B cell (primary cell): ENCODE data around the gene CDCA7L. TPM values are rescaled to one million over a fixed set of nuclear protein-coding genes. Genes with fewer than 3 reads are reported as not detected.
A peak's percentile ranks its signal among the peaks of the same experiment; 100 is the strongest.
"Not testable (repeated sequence)": the region's sequence is repeated elsewhere in the genome, so short reads cannot be mapped to it uniquely, and the experiment has no call there.

ENCODE experiments used
- ATAC-seq: fragments of 200-7000 bp; cut with Tn5 transposase; one replicate; pipeline ENCODE4 v1.10.0; 2021; ENCODE audit warnings: low read depth, mild to moderate bottlenecking, moderate number of reproducible peaks, moderate library complexity
- CTCF ChIA-PET: fragments of 350-600 bp; sonication (Branson Sonifier 250); formaldehyde crosslinking; loops from one replicate; lab custom pipeline; 2021; ENCODE audit warnings: antibody characterized with exemption, inconsistent platforms; lab: Charles Lee
- POLR2A ChIA-PET: fragments of 350-600 bp; sonication (Branson Sonifier 250); formaldehyde crosslinking; loops from one replicate; lab custom pipeline; 2021; ENCODE audit warnings: antibody characterized with exemption; lab: Charles Lee
- DNase-seq: peaks from one replicate; pipeline ENCODE4 v3.0.0; 2013
- H2AFZ ChIP-seq: 2 replicates; pipeline ENCODE4 v1.6.1; 2012; ENCODE audit warnings: mild to moderate bottlenecking, low read depth, low read length; ENCODE audit not compliant: insufficient read depth, poor library complexity, severe bottlenecking
- H3K27ac ChIP-seq, 2 donors: 1 replicate in 1 of 2; 2 replicates in 1 of 2; pipeline ENCODE4 v1.5.1; 2012 to 2013; ENCODE audit warnings: low read length in 2 of 2, mild to moderate bottlenecking in 2 of 2, moderate library complexity in 1 of 2
- H3K27me3 ChIP-seq, 4 experiments: fragments of 200-600 bp in 1 of 4; sonication (generic) in 1 of 4; replicated peaks in 1 of 4; 1 replicate in 2 of 4; 2 replicates in 2 of 4; pipeline versions ENCODE4 v1.6.1 to v1.7.0; 2013 to 2016; ENCODE audit warnings: low read length in 3 of 4, mild to moderate bottlenecking in 2 of 4, mixed read lengths in 1 of 4, moderate library complexity in 1 of 4; ENCODE audit not compliant: insufficient read depth in 4 of 4, control insufficient read depth in 3 of 4; ENCODE audit errors: control extremely low read depth in 1 of 4
- H3K36me3 ChIP-seq, 2 experiments: replicated peaks in 1 of 2; 1 replicate in 1 of 2; 2 replicates in 1 of 2; pipeline versions ENCODE4 v1.6.1 to v1.7.1; 2013; ENCODE audit warnings: low read length in 1 of 2; ENCODE audit not compliant: insufficient read depth in 2 of 2, control insufficient read depth in 1 of 2; ENCODE audit errors: control extremely low read depth in 1 of 2, extremely low read depth in 1 of 2
- H3K4me1 ChIP-seq, 2 donors: fragments of 200-600 bp in 1 of 2; sonication (generic) in 1 of 2; 1 replicate in 1 of 2; 2 replicates in 1 of 2; pipeline versions ENCODE4 v1.5.1 to v1.6.1; 2013 to 2017; ENCODE audit warnings: low read length in 2 of 2; ENCODE audit not compliant: control insufficient read depth in 2 of 2, insufficient read depth in 2 of 2
- H3K4me2 ChIP-seq: replicated peaks from 2 replicates; pipeline ENCODE3; 2012; ENCODE audit warnings: mild to moderate bottlenecking, low read depth, low read length; ENCODE audit not compliant: poor library complexity, severe bottlenecking
- H3K4me3 ChIP-seq, 5 experiments: fragments of 200-600 bp in 1 of 5; sonication (generic) in 1 of 5; 1 replicate in 3 of 5; 2 replicates in 2 of 5; pipeline versions ENCODE4 v1.5.1 to v1.7.0; 2011 to 2016; ENCODE audit warnings: low read length in 4 of 5, mild to moderate bottlenecking in 4 of 5, low read depth in 2 of 5, control low read depth in 1 of 5, moderate library complexity in 1 of 5; ENCODE audit not compliant: insufficient read depth in 1 of 5; ENCODE audit errors: control extremely low read depth in 1 of 5, extremely low read depth in 1 of 5
- H3K79me2 ChIP-seq: fragments of 200-600 bp; sonication (generic); one replicate; pipeline ENCODE4 v1.6.0; 2016; ENCODE audit warnings: low read length; ENCODE audit not compliant: control insufficient read depth, insufficient read depth
- H3K9ac ChIP-seq: fragments of 200-600 bp; sonication (generic); 2 replicates; pipeline ENCODE4 v1.6.1; 2017; ENCODE audit warnings: mild to moderate bottlenecking, low read length, moderate library complexity
- H3K9me3 ChIP-seq, 3 donors: one replicate each; pipeline versions ENCODE4 v1.6.1 to v1.7.1; 2013; ENCODE audit warnings: low read length in 2 of 3; ENCODE audit not compliant: control insufficient read depth in 2 of 3, insufficient read depth in 1 of 3; ENCODE audit errors: control extremely low read depth in 1 of 3
- H4K20me1 ChIP-seq: 2 replicates; pipeline ENCODE4 v1.6.0; 2012; ENCODE audit warnings: mild to moderate bottlenecking, low read length; ENCODE audit not compliant: insufficient read depth, control insufficient read depth, poor library complexity, severe bottlenecking
- H3K27ac Mint-ChIP-seq: one replicate; pipeline ENCODE4 v1.8.0; 2021; ENCODE audit warnings: mixed read lengths
- H3K27me3 Mint-ChIP-seq: one replicate; pipeline ENCODE4 v1.8.0; 2021; ENCODE audit warnings: mixed read lengths
- H3K4me1 Mint-ChIP-seq: one replicate; pipeline ENCODE4 v1.8.0; 2021; ENCODE audit warnings: mixed read lengths
- H3K4me3 Mint-ChIP-seq: one replicate; pipeline ENCODE4 v1.8.0; 2021; ENCODE audit warnings: mixed read lengths
- H3K9me3 Mint-ChIP-seq: one replicate; pipeline ENCODE4 v1.8.0; 2022; ENCODE audit warnings: mixed read lengths; ENCODE audit not compliant: insufficient read depth
- CTCF ChIP-seq: fragments of 200-600 bp; IDR thresholded peaks from one replicate; pipeline ENCODE4 v1.8.0; 2022; ENCODE audit warnings: antibody characterized with exemption, mild to moderate bottlenecking
- EZH2 ChIP-seq: IDR thresholded peaks from 2 replicates; pipeline ENCODE4 v1.6.1; 2012; ENCODE audit warnings: borderline replicate concordance, low read depth, mild to moderate bottlenecking, moderate library complexity, low read length; ENCODE audit not compliant: insufficient read depth, poor library complexity, severe bottlenecking
- WGBS: methylation state at CpG from one replicate; pipeline ENCODE4 v1.1.5; 2013; ENCODE audit warnings: missing lambda C conversion rate; ENCODE audit not compliant: insufficient coverage; 5-methylcytosine and 5-hydroxymethylcytosine counted together
- intact Hi-C: fragments of 100-400 bp; cut with micrococcal nuclease; formaldehyde crosslinking; loops from one replicate; pipeline ENCODE4 v1.10.0; 2022
- polyA plus RNA-seq: library from polyadenylated mRNA; depleted of rRNA; stranded (reverse); fragments of >200 nt; gene quantifications from 2 replicates; pipeline ENCODE4 v1.2.3, GENCODE V29; 2012
- total RNA-seq, 2 donors: library from RNA; stranded (reverse); fragments of 120-200 nt in 1 of 2; gene quantifications; 1 replicate in 1 of 2; 2 replicates in 1 of 2; pipeline versions ENCODE4 v1.2.3 to v1.2.4, GENCODE V29; 2013 to 2022

The CDCA7L gene
- total and polyA plus RNA-seq, 2 donors (not counting 1 experiment from before 2014, with no cell fraction given) = 84.0 to 129 TPM

- peak overlapping the region; percentile 39 for H3K4me3 Mint-ChIP-seq
- no peak overlapping the region for H2AFZ ChIP-seq
- intact Hi-C loops = no loop called here
- peaks cover 24 to 63% of the 10 kb centered on the region in 2 donors for H3K4me1 ChIP-seq
- H3K27ac ChIP-seq = peak overlapping the region in 1 of 2 donors; percentile 86
- no peak for TF ChIP-seq CTCF
- TF ChIP-seq EZH2 = no peak
- H3K4me1 Mint-ChIP-seq = peaks cover 85% of the 10 kb centered on the region
- H3K27ac Mint-ChIP-seq = peak overlapping the region; percentile 12
- H3K9ac ChIP-seq = peak overlapping the region; percentile 11
- DNase-seq (no peak), ATAC-seq (no peak)
- H3K4me3 ChIP-seq = peak overlapping the region in 1 of 5 experiments; percentile 44
- H3K27me3 ChIP-seq = no peaks in the 10 kb centered on the region
- peaks cover 15% of the 10 kb centered on the region for H4K20me1 ChIP-seq
- peaks cover 2 to 10% (median 4%) of the 10 kb centered on the region in 3 donors for H3K9me3 ChIP-seq
- H3K79me2 ChIP-seq = peaks cover 96% of the 10 kb centered on the region
- ChIA-PET POLR2A (no interaction called here), CTCF (no interaction called here)
- no peaks in the 10 kb centered on the region for H3K27me3 Mint-ChIP-seq
- H3K4me2 ChIP-seq = peak overlapping the region; percentile 51
- H3K9me3 Mint-ChIP-seq = peaks cover 6% of the 10 kb centered on the region
- peaks cover 6 to 20% of the 10 kb centered on the region in 2 experiments for H3K36me3 ChIP-seq
Measured at GRCh38 chr7:21934808-21935207, 10.9 kb downstream of the CDCA7L start.

- H3K4me1 Mint-ChIP-seq = peaks cover 85% of the 10 kb centered on the region
- intact Hi-C loops, H3K4me3 Mint-ChIP-seq: not testable (repeated sequence)
Measured at GRCh38 chr7:21933293-21933692, 12.4 kb downstream of the CDCA7L start.

More at GRCh38 chr7:21933293-21933692, 12.4 kb downstream of the CDCA7L start:
- CTCF ChIA-PET, H3K27me3 ChIP-seq, H3K9me3 ChIP-seq, DNase-seq, H3K27me3 Mint-ChIP-seq, H3K4me2 ChIP-seq, H3K4me3 ChIP-seq, H3K27ac Mint-ChIP-seq, H3K9ac ChIP-seq, ATAC-seq, H2AFZ ChIP-seq, POLR2A ChIA-PET: not testable (repeated sequence)
- peaks cover 6 to 14% of the 10 kb centered on the region in 2 experiments for H3K36me3 ChIP-seq
- H3K79me2 ChIP-seq = peaks cover 99% of the 10 kb centered on the region
- H3K9me3 Mint-ChIP-seq = peaks cover 16% of the 10 kb centered on the region
- WGBS = no CpG with 5 or more reads among the region's 3 CpGs
- H4K20me1 ChIP-seq = peaks cover 15% of the 10 kb centered on the region
- H3K4me1 ChIP-seq = peaks cover 9 to 48% of the 10 kb centered on the region in 2 donors
- H3K27ac ChIP-seq = peak overlapping the region in 1 of 2 donors; percentile 86
